Activated naive CD4-positive, alpha-beta T cell (primary cell): ENCODE results near the gene MUC6.

Experiments
- DNase-seq, 4 experiments: peaks; one replicate each; lab custom pipeline; 2025; lab: John Stamatoyannopoulos, UW

Gene MUC6

GRCh38 chr11:967995-968751 lies 68.3 kb downstream of the MUC6 start:
- no peak for DNase-seq

GRCh38 chr11:965206-965775 lies 71.2 kb downstream of the MUC6 start:
- DNase-seq = no peak

GRCh38 chr11:963852-964251 lies 72.7 kb downstream of the MUC6 start:
- no peak for DNase-seq
